ENCODE measurements around the gene PCDHGB6.
"Not testable (repeated sequence)": the region's sequence is repeated elsewhere in the genome, so short reads cannot be mapped to it uniquely, and the experiment has no call there.

PCDHGB6 gene

GRCh38 chr5:141419074-141419880 is 11.5 kb downstream of the PCDHGB6 start:
- DNase-seq (ENCODE audit: low read depth) = no peak

DNA sequence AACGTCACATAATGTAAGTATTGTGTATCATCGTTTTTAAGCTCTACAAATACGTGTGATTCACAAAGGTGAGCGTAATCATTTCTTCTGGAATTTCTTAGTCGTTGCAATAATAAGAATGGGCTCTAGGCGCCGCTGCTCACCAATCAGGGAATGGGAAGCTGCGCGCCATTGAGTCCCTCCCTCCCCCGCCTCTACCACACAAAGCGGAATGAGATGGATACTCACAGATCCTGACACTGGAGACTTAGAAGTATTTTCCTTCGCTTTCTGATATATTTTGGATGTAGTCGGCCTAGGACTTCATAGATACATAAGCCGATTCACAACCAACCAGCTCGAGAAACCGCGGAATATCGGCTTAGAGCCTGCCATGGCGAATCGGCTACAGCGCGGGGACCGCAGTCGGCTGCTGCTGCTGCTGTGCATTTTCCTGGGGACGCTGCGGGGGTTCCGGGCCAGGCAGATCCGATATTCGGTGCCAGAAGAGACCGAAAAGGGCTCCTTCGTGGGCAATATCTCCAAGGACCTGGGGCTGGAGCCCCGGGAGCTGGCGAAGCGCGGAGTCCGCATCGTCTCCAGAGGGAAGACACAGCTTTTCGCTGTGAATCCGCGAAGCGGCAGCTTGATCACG is 13.2 kb downstream of the PCDHGB6 start, which contains the start of gene PCDHGA11:
TSS of gene PCDHGA11 (plus strand) at position 197 of the 634 bp plus-strand sequence. CDS start at position 374, 177 bp downstream.
- DNase-seq (ENCODE audit: low read depth) = no peak

GRCh38 chr5:141421489-141421855 is 13.7 kb downstream of the PCDHGB6 start:
- no peak for DNase-seq (ENCODE audit: low read depth)

DNA sequence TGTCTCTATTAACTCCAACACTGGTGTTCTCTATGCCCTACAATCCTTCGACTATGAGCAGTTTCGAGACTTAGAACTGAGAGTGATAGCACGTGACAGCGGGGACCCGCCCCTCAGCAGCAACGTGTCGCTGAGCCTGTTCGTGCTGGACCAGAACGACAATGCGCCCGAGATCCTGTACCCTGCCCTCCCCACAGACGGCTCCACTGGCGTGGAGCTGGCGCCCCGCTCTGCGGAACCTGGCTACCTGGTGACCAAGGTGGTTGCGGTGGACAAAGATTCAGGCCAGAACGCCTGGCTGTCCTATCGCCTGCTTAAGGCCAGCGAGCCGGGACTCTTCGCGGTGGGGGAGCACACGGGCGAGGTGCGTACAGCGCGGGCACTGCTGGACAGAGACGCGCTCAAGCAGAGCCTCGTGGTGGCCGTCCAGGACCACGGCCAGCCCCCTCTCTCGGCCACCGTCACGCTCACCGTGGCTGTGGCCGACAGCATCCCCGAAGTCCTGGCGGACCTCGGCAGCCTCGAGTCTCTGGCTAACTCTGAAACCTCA is 15.0 kb downstream of the PCDHGB6 start:
- no peak for DNase-seq (ENCODE audit: low read depth)

DNA sequence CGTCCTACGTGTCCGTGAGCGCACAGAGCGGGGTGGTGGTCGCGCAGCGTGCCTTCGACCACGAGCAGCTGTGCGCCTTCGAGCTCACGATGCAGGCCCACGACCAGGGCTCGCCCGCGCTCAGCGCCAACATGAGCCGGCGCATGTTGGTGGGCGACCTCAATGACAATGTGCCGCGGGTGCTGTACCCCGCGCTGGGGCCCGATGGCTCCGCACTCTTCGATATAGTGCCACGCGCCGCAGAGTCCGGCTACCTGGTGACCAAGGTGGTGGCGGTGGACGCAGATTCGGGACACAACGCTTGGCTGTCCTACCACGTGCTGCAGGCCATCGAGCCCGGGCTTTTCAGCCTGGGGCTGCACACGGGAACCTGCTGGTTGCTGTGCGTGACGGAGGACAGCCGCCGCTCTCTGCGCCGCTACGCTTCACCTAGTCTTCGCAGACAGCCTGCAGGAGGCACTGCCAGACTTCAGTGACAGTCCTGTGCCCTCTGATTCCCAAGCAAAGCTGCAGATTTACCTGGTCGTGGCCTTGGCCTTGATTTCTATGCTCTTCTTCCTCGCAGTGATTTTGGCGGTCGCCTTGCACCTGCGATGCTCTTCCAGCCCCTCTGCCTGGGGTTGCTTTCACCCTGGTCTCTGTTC is 20.1 kb downstream of the PCDHGB6 start:
- no peak for DNase-seq (ENCODE audit: low read depth)

- DNase-seq (ENCODE audit: low read depth) = no peak
Measured at GRCh38 chr5:141430332-141431113, 22.7 kb downstream of the PCDHGB6 start, which contains the start of gene PCDHGA12. Gene PCDHGA12 (plus strand): TSS chr5:141430507. CDS start chr5:141430760, 253 bp downstream.

GRCh38 chr5:141431286-141431685 is 23.5 kb downstream of the PCDHGB6 start:
- no peak for DNase-seq (ENCODE audit: low read depth)

GRCh38 chr5:141432308-141432707 is 24.5 kb downstream of the PCDHGB6 start:
- not testable (repeated sequence) for DNase-seq (ENCODE audit: low read depth)

- not testable (repeated sequence) for DNase-seq (ENCODE audit: low read depth)
Measured at GRCh38 chr5:141432726-141433125, 24.9 kb downstream of the PCDHGB6 start.

DNA sequence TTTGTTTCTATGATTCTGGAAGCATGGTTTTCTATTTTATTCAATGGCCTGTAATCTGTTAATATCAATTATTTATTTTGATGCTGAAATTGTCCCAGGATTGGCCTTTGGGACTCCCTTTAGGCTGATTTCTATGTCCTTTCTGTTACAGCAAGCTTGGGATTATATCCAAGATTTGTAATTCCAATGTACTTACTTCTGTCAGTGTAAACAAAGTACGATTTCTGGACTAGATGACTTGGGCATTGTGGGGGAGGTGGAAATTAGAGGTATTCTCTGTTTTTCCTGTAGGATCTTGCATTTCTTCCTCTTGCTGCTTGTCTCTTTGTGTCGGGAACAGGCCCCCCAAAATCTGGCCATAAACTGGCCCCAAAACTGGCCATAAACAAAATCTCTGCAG is 26.2 kb downstream of the PCDHGB6 start:
- no peak for DNase-seq (ENCODE audit: low read depth)

DNA sequence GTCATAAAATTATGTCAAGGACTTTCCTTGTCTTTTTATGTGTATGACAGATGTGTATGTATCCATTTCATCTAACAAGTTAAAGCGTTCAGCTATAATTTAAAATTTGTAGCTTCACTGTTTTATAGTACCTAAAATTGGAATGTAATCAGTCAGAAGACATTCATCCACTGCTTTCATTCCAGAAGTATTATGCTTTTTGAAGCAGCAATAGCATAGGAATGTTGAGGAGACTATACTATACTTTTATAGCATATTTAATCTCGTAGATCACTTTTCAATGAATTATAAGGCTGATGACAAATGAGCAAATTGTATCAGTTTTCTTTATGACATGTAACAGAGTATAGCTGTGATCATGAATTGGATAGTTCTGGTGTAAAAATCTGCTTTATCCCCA is 29.4 kb downstream of the PCDHGB6 start:
- no peak for DNase-seq (ENCODE audit: low read depth)

DNA sequence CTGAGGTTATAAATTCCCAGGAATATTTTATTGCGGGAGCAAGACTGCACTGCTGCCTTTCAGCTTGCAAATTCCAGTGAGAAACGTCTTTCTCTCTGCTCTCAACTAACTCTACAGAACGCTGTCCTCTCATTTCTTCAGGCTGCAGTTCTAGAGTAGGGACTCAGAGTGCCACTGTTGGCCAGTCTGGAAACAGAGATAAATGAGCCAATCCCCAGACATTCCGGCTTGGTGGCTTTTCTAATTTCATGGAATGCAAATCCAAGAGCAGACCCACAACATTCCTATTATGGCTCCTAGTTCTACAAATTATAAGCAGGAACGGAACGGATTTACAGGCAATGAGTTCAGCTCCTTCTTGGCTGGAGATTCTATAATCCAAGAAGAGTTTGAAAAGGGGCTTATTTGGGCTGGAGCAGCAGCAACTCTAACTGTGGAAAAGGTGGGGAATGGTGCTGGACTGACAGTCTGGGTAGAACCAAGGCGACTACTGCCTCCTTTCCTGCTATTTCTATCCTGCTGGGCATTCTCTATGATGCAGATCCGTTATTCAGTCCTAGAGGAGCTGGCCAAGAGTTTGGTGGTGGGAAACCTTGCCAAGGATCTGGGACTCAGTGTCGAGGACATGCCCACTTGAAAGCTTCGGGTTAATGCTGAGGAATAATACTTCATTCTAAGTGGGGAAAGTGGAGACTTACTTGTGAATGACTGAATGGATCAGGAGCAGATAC is 31.8 kb downstream of the PCDHGB6 start:
- no peak for DNase-seq (ENCODE audit: low read depth)

GRCh38 chr5:141440341-141440740 is 32.5 kb downstream of the PCDHGB6 start:
- DNase-seq (ENCODE audit: low read depth) = no peak

- DNase-seq (ENCODE audit: low read depth) = no peak
Measured at GRCh38 chr5:141441571-141442170, 33.9 kb downstream of the PCDHGB6 start.

Measured in stimulated activated CD8-positive, alpha-beta memory T cell treated with anti-CD3 and anti-CD28 coated beads, Interleukin-15, amount 100 ng/mL, for 1 hour (primary cell).